ENCODE measurements around the gene C22orf15.

DNA sequence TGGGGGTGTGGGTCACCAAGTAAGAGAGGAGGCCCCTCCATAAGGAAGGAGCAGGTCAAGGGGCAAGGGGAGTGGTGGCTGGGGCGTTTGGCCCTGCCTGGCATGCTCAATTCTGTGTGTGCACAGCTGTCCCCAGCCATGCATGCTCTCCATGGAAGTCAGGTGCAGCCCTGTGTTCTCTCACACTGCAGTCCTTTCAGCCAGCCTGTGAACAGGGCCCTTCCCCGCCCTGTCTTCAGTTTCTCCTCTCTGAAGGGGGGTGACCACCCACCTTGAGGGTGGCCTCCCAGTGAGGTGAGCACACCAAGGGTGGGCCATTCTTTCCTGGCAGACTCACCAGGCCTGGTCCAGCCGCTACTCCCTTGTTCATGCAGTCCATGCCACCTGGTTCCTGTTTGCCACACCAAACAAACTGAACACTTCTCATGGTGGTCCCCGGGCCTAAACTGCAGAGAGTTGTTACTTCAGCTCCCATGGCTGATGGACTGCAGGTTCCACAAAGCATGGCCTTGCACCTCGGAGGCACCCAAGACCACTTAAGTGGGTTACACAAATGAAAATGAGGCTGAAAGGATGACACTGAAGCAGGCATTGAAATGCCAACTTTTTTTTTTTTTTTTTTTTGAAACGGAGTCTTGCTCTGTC, 6.7 kb downstream of the C22orf15 start:
- TF ChIP-seq SP1 (IDR thresholded peaks at IDR 0.05) (no peak), HNF4A (conservative IDR thresholded peaks at IDR 0.05) (no peak), TAF1 (conservative IDR thresholded peaks at IDR 0.05) (no peak), MAX (IDR thresholded peaks at IDR 0.05) (no peak), HNF4G (IDR thresholded peaks at IDR 0.05) (no peak), EGR1 (IDR thresholded peaks at IDR 0.05; ENCODE audit: low read depth in 2 of 2) (no peak), YY1 (IDR thresholded peaks at IDR 0.05) (no peak), RAD21 (IDR thresholded peaks at IDR 0.05) (no peak), ATF3 (IDR thresholded peaks at IDR 0.05) (no peak), FOXA1 (IDR thresholded peaks at IDR 0.05) (no peak)
- TF ChIP-seq, protein P1, sequence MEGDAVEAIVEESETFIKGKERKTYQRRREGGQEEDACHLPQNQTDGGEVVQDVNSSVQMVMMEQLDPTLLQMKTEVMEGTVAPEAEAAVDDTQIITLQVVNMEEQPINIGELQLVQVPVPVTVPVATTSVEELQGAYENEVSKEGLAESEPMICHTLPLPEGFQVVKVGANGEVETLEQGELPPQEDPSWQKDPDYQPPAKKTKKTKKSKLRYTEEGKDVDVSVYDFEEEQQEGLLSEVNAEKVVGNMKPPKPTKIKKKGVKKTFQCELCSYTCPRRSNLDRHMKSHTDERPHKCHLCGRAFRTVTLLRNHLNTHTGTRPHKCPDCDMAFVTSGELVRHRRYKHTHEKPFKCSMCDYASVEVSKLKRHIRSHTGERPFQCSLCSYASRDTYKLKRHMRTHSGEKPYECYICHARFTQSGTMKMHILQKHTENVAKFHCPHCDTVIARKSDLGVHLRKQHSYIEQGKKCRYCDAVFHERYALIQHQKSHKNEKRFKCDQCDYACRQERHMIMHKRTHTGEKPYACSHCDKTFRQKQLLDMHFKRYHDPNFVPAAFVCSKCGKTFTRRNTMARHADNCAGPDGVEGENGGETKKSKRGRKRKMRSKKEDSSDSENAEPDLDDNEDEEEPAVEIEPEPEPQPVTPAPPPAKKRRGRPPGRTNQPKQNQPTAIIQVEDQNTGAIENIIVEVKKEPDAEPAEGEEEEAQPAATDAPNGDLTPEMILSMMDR (IDR thresholded peaks at IDR 0.05; ENCODE audit: low read depth, low read length, missing input control), result no peak
- TF ChIP-seq, protein P2, sequence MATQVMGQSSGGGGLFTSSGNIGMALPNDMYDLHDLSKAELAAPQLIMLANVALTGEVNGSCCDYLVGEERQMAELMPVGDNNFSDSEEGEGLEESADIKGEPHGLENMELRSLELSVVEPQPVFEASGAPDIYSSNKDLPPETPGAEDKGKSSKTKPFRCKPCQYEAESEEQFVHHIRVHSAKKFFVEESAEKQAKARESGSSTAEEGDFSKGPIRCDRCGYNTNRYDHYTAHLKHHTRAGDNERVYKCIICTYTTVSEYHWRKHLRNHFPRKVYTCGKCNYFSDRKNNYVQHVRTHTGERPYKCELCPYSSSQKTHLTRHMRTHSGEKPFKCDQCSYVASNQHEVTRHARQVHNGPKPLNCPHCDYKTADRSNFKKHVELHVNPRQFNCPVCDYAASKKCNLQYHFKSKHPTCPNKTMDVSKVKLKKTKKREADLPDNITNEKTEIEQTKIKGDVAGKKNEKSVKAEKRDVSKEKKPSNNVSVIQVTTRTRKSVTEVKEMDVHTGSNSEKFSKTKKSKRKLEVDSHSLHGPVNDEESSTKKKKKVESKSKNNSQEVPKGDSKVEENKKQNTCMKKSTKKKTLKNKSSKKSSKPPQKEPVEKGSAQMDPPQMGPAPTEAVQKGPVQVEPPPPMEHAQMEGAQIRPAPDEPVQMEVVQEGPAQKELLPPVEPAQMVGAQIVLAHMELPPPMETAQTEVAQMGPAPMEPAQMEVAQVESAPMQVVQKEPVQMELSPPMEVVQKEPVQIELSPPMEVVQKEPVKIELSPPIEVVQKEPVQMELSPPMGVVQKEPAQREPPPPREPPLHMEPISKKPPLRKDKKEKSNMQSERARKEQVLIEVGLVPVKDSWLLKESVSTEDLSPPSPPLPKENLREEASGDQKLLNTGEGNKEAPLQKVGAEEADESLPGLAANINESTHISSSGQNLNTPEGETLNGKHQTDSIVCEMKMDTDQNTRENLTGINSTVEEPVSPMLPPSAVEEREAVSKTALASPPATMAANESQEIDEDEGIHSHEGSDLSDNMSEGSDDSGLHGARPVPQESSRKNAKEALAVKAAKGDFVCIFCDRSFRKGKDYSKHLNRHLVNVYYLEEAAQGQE (IDR thresholded peaks at IDR 0.05), result no peak
- TF ChIP-seq, protein P3, sequence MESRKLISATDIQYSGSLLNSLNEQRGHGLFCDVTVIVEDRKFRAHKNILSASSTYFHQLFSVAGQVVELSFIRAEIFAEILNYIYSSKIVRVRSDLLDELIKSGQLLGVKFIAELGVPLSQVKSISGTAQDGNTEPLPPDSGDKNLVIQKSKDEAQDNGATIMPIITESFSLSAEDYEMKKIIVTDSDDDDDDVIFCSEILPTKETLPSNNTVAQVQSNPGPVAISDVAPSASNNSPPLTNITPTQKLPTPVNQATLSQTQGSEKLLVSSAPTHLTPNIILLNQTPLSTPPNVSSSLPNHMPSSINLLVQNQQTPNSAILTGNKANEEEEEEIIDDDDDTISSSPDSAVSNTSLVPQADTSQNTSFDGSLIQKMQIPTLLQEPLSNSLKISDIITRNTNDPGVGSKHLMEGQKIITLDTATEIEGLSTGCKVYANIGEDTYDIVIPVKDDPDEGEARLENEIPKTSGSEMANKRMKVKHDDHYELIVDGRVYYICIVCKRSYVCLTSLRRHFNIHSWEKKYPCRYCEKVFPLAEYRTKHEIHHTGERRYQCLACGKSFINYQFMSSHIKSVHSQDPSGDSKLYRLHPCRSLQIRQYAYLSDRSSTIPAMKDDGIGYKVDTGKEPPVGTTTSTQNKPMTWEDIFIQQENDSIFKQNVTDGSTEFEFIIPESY (IDR thresholded peaks at IDR 0.05), result no peak
